NB4 (cell line): ENCODE data around the gene FBXW8.

Source experiments
- DNase-seq: peaks from one replicate; pipeline ENCODE4 v3.0.0; 2010; ENCODE audit warnings: low read depth
- H3K4me3 ChIP-seq: one replicate; pipeline ENCODE4 v1.5.1; 2011; ENCODE audit warnings: mild to moderate bottlenecking, low read depth, low read length, moderate library complexity
- MAX ChIP-seq: IDR thresholded peaks from 2 replicates; pipeline ENCODE4 v1.6.1; 2011; ENCODE audit warnings: low read depth, low read length
- MYC ChIP-seq: IDR thresholded peaks from 2 replicates; pipeline ENCODE4 v1.6.1; 2011; ENCODE audit warnings: low read depth, low read length
- POLR2A ChIP-seq: IDR thresholded peaks from 2 replicates; pipeline ENCODE4 v1.6.1; 2011; ENCODE audit warnings: mild to moderate bottlenecking; ENCODE audit not compliant: insufficient read length; ENCODE audit errors: extremely low read depth
- TF ChIP-seq, protein P1 (sequence below): IDR thresholded peaks from one replicate; pipeline ENCODE4 v1.5.1; 2012; ENCODE audit warnings: low read depth, low read length

The FBXW8 gene

GRCh38 chr12:117023998-117024960 lies 113.5 kb downstream of the FBXW8 start:
- TF ChIP-seq MYC (no peak), MAX (no peak), POLR2A (no peak)
- TF ChIP-seq, protein P1, sequence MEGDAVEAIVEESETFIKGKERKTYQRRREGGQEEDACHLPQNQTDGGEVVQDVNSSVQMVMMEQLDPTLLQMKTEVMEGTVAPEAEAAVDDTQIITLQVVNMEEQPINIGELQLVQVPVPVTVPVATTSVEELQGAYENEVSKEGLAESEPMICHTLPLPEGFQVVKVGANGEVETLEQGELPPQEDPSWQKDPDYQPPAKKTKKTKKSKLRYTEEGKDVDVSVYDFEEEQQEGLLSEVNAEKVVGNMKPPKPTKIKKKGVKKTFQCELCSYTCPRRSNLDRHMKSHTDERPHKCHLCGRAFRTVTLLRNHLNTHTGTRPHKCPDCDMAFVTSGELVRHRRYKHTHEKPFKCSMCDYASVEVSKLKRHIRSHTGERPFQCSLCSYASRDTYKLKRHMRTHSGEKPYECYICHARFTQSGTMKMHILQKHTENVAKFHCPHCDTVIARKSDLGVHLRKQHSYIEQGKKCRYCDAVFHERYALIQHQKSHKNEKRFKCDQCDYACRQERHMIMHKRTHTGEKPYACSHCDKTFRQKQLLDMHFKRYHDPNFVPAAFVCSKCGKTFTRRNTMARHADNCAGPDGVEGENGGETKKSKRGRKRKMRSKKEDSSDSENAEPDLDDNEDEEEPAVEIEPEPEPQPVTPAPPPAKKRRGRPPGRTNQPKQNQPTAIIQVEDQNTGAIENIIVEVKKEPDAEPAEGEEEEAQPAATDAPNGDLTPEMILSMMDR: no peak
- DNase-seq: no peak
- H3K4me3 ChIP-seq: no peak overlapping the region

DNA sequence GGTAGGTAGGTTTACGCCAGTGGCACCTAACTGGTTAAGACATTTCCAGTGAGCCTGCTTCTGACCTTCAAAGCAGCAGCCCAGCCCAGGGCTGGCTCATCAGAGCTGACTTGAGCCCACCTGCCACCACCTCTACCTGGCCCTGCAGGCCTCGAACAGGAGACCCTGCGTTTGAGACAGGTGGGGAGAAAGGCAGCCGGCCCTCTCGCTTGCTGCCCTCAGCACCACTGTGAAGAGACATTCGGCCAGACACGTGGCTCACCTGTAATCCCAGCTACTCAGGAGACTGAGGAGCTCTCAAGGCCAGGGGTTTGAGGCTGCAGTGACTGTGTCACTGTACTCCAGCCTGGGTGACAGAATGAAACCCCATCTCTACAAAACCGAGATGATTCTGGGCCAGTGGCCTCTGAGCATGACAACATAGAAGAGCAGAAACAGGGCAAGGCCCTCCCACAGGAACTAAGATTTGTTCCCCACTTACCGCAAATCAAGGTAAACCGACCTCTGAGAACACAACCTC lies 114.3 kb downstream of the FBXW8 start:
- TF ChIP-seq, protein P1: no peak
- no peak for TF ChIP-seq MYC
- TF ChIP-seq POLR2A: no peak
- TF ChIP-seq MAX: no peak
- no peak for DNase-seq
- no peak overlapping the region for H3K4me3 ChIP-seq

DNA sequence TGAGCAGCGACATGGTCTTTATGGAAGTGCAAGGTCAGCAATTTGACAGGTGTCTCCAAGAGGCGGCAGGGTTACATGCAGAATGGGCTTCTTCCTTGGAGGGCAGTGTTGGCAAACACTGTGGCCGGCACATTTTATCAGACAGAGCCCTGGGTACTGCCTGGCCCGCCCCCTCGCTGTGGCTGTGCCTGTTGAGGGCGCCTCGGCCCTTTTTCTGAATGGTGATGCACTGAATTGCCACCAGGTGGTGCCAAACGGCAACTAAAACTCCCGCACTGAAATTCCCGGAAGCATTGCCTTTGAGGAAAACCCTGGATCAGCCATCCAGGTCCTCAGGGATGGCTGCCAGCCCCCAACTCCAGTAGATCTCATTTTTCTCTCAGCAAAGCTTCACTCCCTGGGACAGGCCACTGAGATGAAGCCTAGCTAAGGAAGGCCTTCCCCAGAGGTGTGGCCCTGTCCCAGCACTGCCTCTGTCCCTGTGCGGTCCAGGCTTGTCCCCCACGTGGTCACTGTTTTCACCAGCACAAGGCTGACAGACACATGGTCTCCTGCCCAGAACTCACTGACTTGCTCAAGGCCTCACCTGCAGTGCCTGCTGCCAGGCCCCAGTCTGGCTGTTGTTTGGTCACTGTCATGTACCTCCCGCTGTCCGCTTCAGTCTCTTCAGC lies 114.9 kb downstream of the FBXW8 start:
- no peak overlapping the region for H3K4me3 ChIP-seq
- peak; percentile 67 for DNase-seq
- no peak for TF ChIP-seq POLR2A
- TF ChIP-seq MAX: peak; percentile 67; the same call in 1 of the 2 replicates
- peak; percentile 21; the same call in 1 of the 2 replicates for TF ChIP-seq MYC
- TF ChIP-seq, protein P1: peak; percentile 93

DNA sequence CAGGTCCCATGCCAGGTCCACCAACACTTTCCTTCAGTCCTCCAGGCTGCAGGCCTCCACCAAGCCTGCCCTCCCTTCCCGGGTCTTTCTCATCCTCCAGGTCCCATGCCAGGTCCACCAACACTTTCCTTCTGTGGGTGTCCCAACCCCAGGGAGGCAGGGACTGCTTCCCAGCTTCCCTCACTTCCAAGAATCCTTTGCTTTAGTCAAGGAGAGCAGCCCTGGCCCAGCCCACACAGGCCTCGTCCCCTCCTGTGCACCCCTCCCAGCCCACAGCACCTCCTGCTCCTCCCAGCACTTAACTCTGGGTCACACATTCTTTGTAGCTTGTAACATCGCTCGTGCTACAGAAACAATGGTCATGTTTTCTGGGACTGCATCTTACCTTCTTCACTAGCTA lies 115.6 kb downstream of the FBXW8 start:
- H3K4me3 ChIP-seq: no peak overlapping the region
- DNase-seq: no peak
- no peak for TF ChIP-seq MAX

DNA sequence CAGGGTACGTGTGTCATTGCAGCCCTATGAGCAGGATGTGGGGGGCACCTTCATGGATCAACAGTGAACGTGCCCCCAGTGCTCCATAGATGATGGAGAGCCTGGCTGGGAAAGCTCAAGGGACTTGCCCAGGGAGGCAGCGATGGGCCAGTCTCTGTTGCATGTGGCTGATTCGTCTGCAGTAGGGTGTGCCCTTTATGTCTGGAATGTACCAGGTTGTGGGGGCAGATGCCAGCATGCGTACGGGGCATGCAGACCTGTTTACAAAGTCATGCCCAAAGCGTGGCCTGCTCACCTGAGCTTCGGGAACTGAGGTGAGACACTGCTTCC lies 116.1 kb downstream of the FBXW8 start:
- H3K4me3 ChIP-seq: no peak overlapping the region
- no peak for TF ChIP-seq MYC
- no peak for TF ChIP-seq POLR2A
- TF ChIP-seq, protein P1: no peak
- TF ChIP-seq MAX: no peak
- no peak for DNase-seq
